Trophoblast cell (in vitro differentiated cells and primary cell): ENCODE data around the gene SBDS.
"Not testable (repeated sequence)": the region's sequence is repeated elsewhere in the genome, so short reads cannot be mapped to it uniquely, and the experiment has no call there.

Source experiments
- DNase-seq, 2 donors: peaks; one replicate each; pipeline ENCODE4 v3.0.0-alpha.2; 2016
- H2AFZ ChIP-seq: 2 replicates; pipeline ENCODE4 v1.6.1; 2013; ENCODE audit warnings: low read length, moderate library complexity, mild to moderate bottlenecking; ENCODE audit not compliant: insufficient read depth, poor library complexity
- H2AK5ac ChIP-seq: 2 replicates; pipeline ENCODE4 v1.6.1; 2013; ENCODE audit warnings: mild to moderate bottlenecking, low read length
- H2BK120ac ChIP-seq: 2 replicates; pipeline ENCODE4 v1.6.1; 2013; ENCODE audit warnings: low read length, mild to moderate bottlenecking, moderate library complexity; ENCODE audit not compliant: insufficient read depth, poor library complexity
- H2BK12ac ChIP-seq: 2 replicates; pipeline ENCODE4 v1.6.1; 2013; ENCODE audit warnings: mild to moderate bottlenecking, low read length, moderate library complexity
- H2BK5ac ChIP-seq: 2 replicates; pipeline ENCODE4 v1.6.1; 2013; ENCODE audit warnings: low read length, low read depth, moderate library complexity, mild to moderate bottlenecking; ENCODE audit not compliant: poor library complexity
- H3K14ac ChIP-seq: 2 replicates; pipeline ENCODE4 v1.6.1; 2013; ENCODE audit warnings: mild to moderate bottlenecking, low read length
- H3K18ac ChIP-seq: 2 replicates; pipeline ENCODE4 v1.6.1; 2013; ENCODE audit warnings: mild to moderate bottlenecking, low read length
- H3K23ac ChIP-seq: 2 replicates; pipeline ENCODE4 v1.6.1; 2013; ENCODE audit warnings: low read length
- H3K27ac ChIP-seq: 2 replicates; pipeline ENCODE4 v1.5.1; 2013; ENCODE audit warnings: low read depth, mild to moderate bottlenecking, inconsistent platforms, low read length, moderate library complexity
- H3K27me3 ChIP-seq: 2 replicates; pipeline ENCODE4 v1.6.1; 2013; ENCODE audit warnings: inconsistent platforms, mild to moderate bottlenecking, low read length, moderate library complexity; ENCODE audit not compliant: insufficient read depth
- H3K36me3 ChIP-seq, 2 experiments: 1 replicate in 1 of 2; 2 replicates in 1 of 2; pipeline ENCODE4 v1.6.1; 2013; ENCODE audit warnings: low read length in 2 of 2, mild to moderate bottlenecking in 2 of 2, moderate library complexity in 1 of 2; ENCODE audit not compliant: insufficient read depth in 2 of 2, control insufficient read depth in 1 of 2
- H3K4ac ChIP-seq: 2 replicates; pipeline ENCODE4 v1.6.1; 2013; ENCODE audit warnings: low read depth, mild to moderate bottlenecking, low read length, moderate library complexity
- H3K4me1 ChIP-seq, 2 experiments: 1 replicate in 1 of 2; 2 replicates in 1 of 2; pipeline ENCODE4 v1.6.1; 2013; ENCODE audit warnings: low read length in 2 of 2, mild to moderate bottlenecking in 2 of 2, moderate library complexity in 1 of 2; ENCODE audit not compliant: insufficient read depth in 2 of 2, control insufficient read depth in 1 of 2
- H3K4me2 ChIP-seq: 2 replicates; pipeline ENCODE4 v1.6.1; 2013; ENCODE audit warnings: inconsistent platforms, mild to moderate bottlenecking, low read length, moderate library complexity
- H3K4me3 ChIP-seq: 2 replicates; pipeline ENCODE4 v1.5.1; 2013; ENCODE audit warnings: mild to moderate bottlenecking, low read depth, low read length, inconsistent platforms
- H3K79me1 ChIP-seq: one replicate; pipeline ENCODE4 v1.6.1; 2013; ENCODE audit warnings: low read length
- H3K79me2 ChIP-seq: 2 replicates; pipeline ENCODE4 v1.6.1; 2013; ENCODE audit warnings: low read length, mild to moderate bottlenecking; ENCODE audit not compliant: control insufficient read depth, insufficient read depth, poor library complexity
- H3K9ac ChIP-seq: 2 replicates; pipeline ENCODE4 v1.6.1; 2013; ENCODE audit warnings: mild to moderate bottlenecking, low read length
- H3K9me3 ChIP-seq: 2 replicates; pipeline ENCODE4 v1.6.1; 2013; ENCODE audit warnings: low read depth, mild to moderate bottlenecking, control low read depth, inconsistent platforms, low read length; ENCODE audit not compliant: insufficient read depth
- H4K12ac ChIP-seq: 2 replicates; pipeline ENCODE4 v1.6.1; 2013; ENCODE audit warnings: low read depth, mild to moderate bottlenecking, low read length, moderate library complexity
- H4K8ac ChIP-seq: 2 replicates; pipeline ENCODE4 v1.6.1; 2013; ENCODE audit warnings: low read depth, mild to moderate bottlenecking, low read length, moderate library complexity
- H4K91ac ChIP-seq: one replicate; pipeline ENCODE4 v1.6.1; 2013; ENCODE audit warnings: low read depth, mild to moderate bottlenecking, low read length, moderate library complexity
- WGBS: extraction: QIAGEN DNeasy Blood & Tissue Kit; methylation state at CpG from one replicate; pipeline ENCODE4 v1.1.7; 2013; ENCODE audit warnings: missing lambda C conversion rate; ENCODE audit not compliant: insufficient read length, insufficient coverage; ENCODE audit errors: extremely low coverage; 5-methylcytosine and 5-hydroxymethylcytosine counted together

SBDS gene

DNA sequence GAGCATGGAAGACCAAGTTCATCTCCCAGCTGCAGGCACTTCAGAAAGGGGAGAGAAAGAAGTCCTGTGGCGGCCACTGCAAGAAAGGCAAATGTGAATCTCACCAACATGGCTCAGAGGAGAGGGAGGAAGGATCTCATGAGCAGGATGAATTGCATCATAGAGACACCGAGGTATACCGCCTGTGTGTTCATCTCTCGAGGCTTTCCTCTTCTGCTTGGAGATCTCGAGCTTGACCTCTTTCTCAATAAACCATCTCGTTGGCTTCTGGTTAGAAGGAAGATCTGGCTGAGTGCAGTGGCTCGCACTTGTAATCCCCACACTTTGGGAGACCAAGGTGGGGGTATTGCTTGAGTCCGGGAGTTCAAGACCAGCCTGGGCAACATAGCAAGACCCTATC is 22.6 kb upstream of the SBDS start:
- H3K27me3 ChIP-seq, H2BK12ac ChIP-seq, H3K4me3 ChIP-seq, H4K91ac ChIP-seq, H2BK120ac ChIP-seq, H3K79me2 ChIP-seq, H3K27ac ChIP-seq, H3K4ac ChIP-seq, H2AFZ ChIP-seq, H4K8ac ChIP-seq, DNase-seq, H3K9me3 ChIP-seq, H3K79me1 ChIP-seq, H3K14ac ChIP-seq, H2BK5ac ChIP-seq, H3K4me1 ChIP-seq, H3K4me2 ChIP-seq, H3K18ac ChIP-seq, H3K23ac ChIP-seq, H4K12ac ChIP-seq, H2AK5ac ChIP-seq, H3K9ac ChIP-seq: not testable (repeated sequence)
- H3K36me3 ChIP-seq, result peaks cover 22 to 28% of the 10 kb centered on the region in 2 experiments
- no CpG with 5 or more reads among the region's 8 CpGs for WGBS

DNA sequence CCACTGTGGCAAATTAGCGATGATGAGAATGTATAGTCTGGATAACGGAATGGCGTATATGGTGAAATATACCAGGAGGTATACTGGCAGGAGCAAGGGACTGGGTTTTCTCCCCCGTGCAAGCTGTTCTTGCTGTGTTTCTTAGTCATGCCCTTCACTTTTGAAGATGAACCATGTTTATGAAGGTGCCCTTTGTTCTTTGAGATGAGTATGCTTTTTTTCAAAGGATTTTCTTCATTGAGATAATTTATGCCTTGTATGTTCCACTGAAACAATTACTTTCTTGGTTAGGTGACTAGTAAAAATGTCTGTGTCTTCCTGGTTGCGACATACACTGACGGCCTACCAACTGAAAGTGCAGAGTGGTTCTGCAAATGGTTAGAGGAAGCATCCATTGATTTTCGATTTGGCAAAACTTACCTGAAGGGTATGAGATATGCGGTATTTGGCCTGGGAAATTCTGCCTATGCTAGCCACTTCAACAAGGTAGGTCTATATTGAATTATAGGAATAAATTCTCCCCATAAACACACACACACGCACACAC is 18.8 kb upstream of the SBDS start:
- H2BK12ac ChIP-seq, DNase-seq, H4K8ac ChIP-seq, H3K79me2 ChIP-seq, H3K9me3 ChIP-seq, H2BK120ac ChIP-seq, H4K91ac ChIP-seq, H2AFZ ChIP-seq, H3K4me3 ChIP-seq, H4K12ac ChIP-seq, H3K14ac ChIP-seq, H3K4me2 ChIP-seq, H3K27ac ChIP-seq, H3K9ac ChIP-seq, H3K23ac ChIP-seq, H3K18ac ChIP-seq, H3K27me3 ChIP-seq, H2AK5ac ChIP-seq, H3K4me1 ChIP-seq, H3K4ac ChIP-seq, H3K79me1 ChIP-seq, H2BK5ac ChIP-seq: not testable (repeated sequence)
- 100% methylated on average over 3 of the region's 9 CpGs for WGBS
- peaks cover 25 to 26% of the 10 kb centered on the region in 2 experiments for H3K36me3 ChIP-seq

DNA sequence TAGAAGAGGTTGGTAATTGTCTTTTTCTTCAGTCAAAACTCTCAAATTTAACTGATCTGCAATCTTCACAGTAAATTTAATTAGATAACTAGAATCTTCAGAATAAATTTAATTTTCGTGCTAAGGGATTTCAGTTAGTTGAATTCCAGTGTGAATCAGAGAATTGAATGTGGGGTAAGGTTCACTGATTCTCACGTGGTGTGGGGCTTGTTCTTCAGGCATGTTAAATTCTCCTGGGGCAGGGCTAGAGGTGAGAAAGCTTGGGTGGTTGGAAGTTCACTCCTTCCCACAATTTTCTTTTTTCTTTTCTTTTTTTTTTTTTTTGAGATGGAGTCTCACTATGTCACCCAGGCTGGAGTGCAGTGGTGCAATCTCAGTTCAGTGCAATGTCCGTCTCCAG is 14.3 kb upstream of the SBDS start:
- H3K4me3 ChIP-seq, H3K79me1 ChIP-seq, H2BK5ac ChIP-seq, H4K12ac ChIP-seq, H3K79me2 ChIP-seq, H3K27ac ChIP-seq, H2AK5ac ChIP-seq, H3K4me2 ChIP-seq, H2BK120ac ChIP-seq, H2BK12ac ChIP-seq, DNase-seq, H2AFZ ChIP-seq, H3K27me3 ChIP-seq, H3K4ac ChIP-seq, H3K9ac ChIP-seq, H3K14ac ChIP-seq, H3K4me1 ChIP-seq, H3K9me3 ChIP-seq, H4K91ac ChIP-seq, H4K8ac ChIP-seq, H3K18ac ChIP-seq, H3K23ac ChIP-seq: not testable (repeated sequence)
- WGBS, result no CpG with 5 or more reads among the region's 3 CpGs
- peaks cover 18 to 22% of the 10 kb centered on the region in 2 experiments for H3K36me3 ChIP-seq

DNA sequence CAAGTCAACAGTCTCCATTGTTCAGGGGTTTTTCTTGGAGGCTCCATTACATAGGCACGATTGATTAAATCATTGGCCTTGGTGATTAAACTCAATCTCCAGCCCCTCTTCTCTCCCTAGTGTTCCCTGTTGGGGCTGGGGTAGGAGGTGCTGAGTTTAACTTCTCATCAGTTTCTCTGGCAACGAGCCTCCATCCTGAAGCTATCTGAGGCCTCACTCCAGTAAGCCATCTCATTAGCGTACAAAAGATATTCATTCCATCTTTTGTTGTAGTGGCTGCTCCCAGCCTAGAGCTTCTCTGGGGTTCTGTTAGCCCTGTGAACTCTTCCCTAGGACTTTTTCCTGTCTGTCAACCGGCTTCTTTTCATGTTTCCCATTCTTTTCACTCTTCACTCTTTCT is 12.9 kb upstream of the SBDS start:
- no peak overlapping the region for H2BK5ac ChIP-seq
- no peaks in the 10 kb centered on the region for H3K9me3 ChIP-seq
- H3K23ac ChIP-seq, result no peak overlapping the region
- no peaks in the 10 kb centered on the region for H3K27me3 ChIP-seq
- no peak overlapping the region for H3K4ac ChIP-seq
- H3K18ac ChIP-seq, result no peak overlapping the region
- no peak overlapping the region for H4K91ac ChIP-seq
- no peaks in the 10 kb centered on the region for H3K79me2 ChIP-seq
- no peak overlapping the region for H4K12ac ChIP-seq
- no peak overlapping the region for H3K9ac ChIP-seq
- H3K27ac ChIP-seq, result no peak overlapping the region
- H3K14ac ChIP-seq, result no peak overlapping the region
- H2AK5ac ChIP-seq, result no peak overlapping the region
- H4K8ac ChIP-seq, result no peak overlapping the region
- no peak overlapping the region for H2BK12ac ChIP-seq
- no peak overlapping the region for H3K4me3 ChIP-seq
- no peak overlapping the region for H2BK120ac ChIP-seq
- H2AFZ ChIP-seq, result no peak overlapping the region
- no CpG with 5 or more reads among the region's 4 CpGs for WGBS
- DNase-seq, result no peak
- H3K4me2 ChIP-seq, result no peak overlapping the region
- H3K36me3 ChIP-seq, result peaks cover 18 to 19% of the 10 kb centered on the region in 2 experiments
- H3K79me1 ChIP-seq, result no peaks in the 10 kb centered on the region
- H3K4me1 ChIP-seq, result no peaks in the 10 kb centered on the region
